Mesenchymal stem cell (in vitro differentiated cells and primary cell): ENCODE data around the gene RACGAP1.

Source experiments
- DNase-seq: peaks from one replicate; pipeline ENCODE4 v3.0.0-alpha.2; 2013
- H2AFZ ChIP-seq: one replicate; pipeline ENCODE4 v1.6.1; 2013; ENCODE audit warnings: low read depth, mild to moderate bottlenecking, control low read depth, inconsistent platforms, low read length, moderate library complexity
- H2AK5ac ChIP-seq: 2 replicates; pipeline ENCODE4 v1.6.1; 2013; ENCODE audit warnings: low read length, moderate library complexity, mild to moderate bottlenecking, inconsistent platforms; ENCODE audit not compliant: severe bottlenecking
- H2BK120ac ChIP-seq: one replicate; pipeline ENCODE4 v1.6.1; 2013; ENCODE audit warnings: low read depth, mild to moderate bottlenecking, inconsistent platforms, low read length, moderate library complexity
- H2BK12ac ChIP-seq, 2 experiments: one replicate each; pipeline ENCODE4 v1.6.1; 2013; ENCODE audit warnings: inconsistent platforms in 2 of 2, low read length in 2 of 2, mild to moderate bottlenecking in 2 of 2, moderate library complexity in 2 of 2, control low read depth in 1 of 2
- H2BK15ac ChIP-seq: one replicate; pipeline ENCODE4 v1.6.1; 2013; ENCODE audit warnings: mild to moderate bottlenecking, low read depth, inconsistent platforms; ENCODE audit not compliant: poor library complexity, severe bottlenecking
- H2BK5ac ChIP-seq: 2 replicates; pipeline ENCODE4 v1.6.1; 2013; ENCODE audit warnings: low read depth, mild to moderate bottlenecking, low read length, control low read depth, inconsistent platforms; ENCODE audit not compliant: poor library complexity, severe bottlenecking
- H3K14ac ChIP-seq, 2 experiments: one replicate each; pipeline ENCODE4 v1.6.1; 2013; ENCODE audit warnings: inconsistent platforms in 2 of 2, low read length in 2 of 2, control low read depth in 1 of 2, mild to moderate bottlenecking in 1 of 2, moderate library complexity in 1 of 2
- H3K18ac ChIP-seq, 2 experiments: one replicate each; pipeline ENCODE4 v1.6.1; 2013; ENCODE audit warnings: inconsistent platforms in 2 of 2, low read length in 2 of 2, control low read depth in 1 of 2, low read depth in 1 of 2, mild to moderate bottlenecking in 1 of 2
- H3K23ac ChIP-seq, 2 experiments: one replicate each; pipeline ENCODE4 v1.6.1; 2013; ENCODE audit warnings: inconsistent platforms in 2 of 2, low read length in 2 of 2, mild to moderate bottlenecking in 2 of 2, moderate library complexity in 2 of 2, control low read depth in 1 of 2
- H3K27ac ChIP-seq: 2 replicates; pipeline ENCODE4 v1.5.1; 2013; ENCODE audit warnings: mild to moderate bottlenecking, moderate library complexity, low read length, control low read depth, inconsistent platforms; ENCODE audit not compliant: poor library complexity, severe bottlenecking
- H3K27me3 ChIP-seq, 2 experiments: 2 replicates each; pipeline versions ENCODE4 v1.6.1 to v1.7.0; 2013; ENCODE audit warnings: low read length in 2 of 2, mild to moderate bottlenecking in 2 of 2, moderate library complexity in 2 of 2, control low read depth in 1 of 2, inconsistent platforms in 1 of 2; ENCODE audit not compliant: control insufficient read depth in 1 of 2, insufficient read depth in 1 of 2
- H3K36me3 ChIP-seq, 2 experiments: 2 replicates each; pipeline versions ENCODE4 v1.6.1 to v1.7.0; 2013; ENCODE audit warnings: low read length in 2 of 2, control low read depth in 1 of 2, inconsistent platforms in 1 of 2, low read depth in 1 of 2, mild to moderate bottlenecking in 1 of 2; ENCODE audit not compliant: insufficient read depth in 2 of 2, control insufficient read depth in 1 of 2
- H3K4ac ChIP-seq, 2 experiments: one replicate each; pipeline ENCODE4 v1.6.1; 2013; ENCODE audit warnings: inconsistent platforms in 2 of 2, low read length in 2 of 2, mild to moderate bottlenecking in 2 of 2, moderate library complexity in 2 of 2, control low read depth in 1 of 2, low read depth in 1 of 2
- H3K4me1 ChIP-seq: 2 replicates; pipeline ENCODE4 v1.6.1; 2013; ENCODE audit warnings: low read depth, low read length, control low read depth; ENCODE audit not compliant: control insufficient read depth, insufficient read depth
- H3K4me2 ChIP-seq: 2 replicates; pipeline ENCODE4 v1.6.1; 2013; ENCODE audit warnings: low read length, mild to moderate bottlenecking, inconsistent platforms; ENCODE audit not compliant: poor library complexity, severe bottlenecking
- H3K4me3 ChIP-seq, 2 experiments: 2 replicates each; pipeline versions ENCODE4 v1.5.1 to v1.7.0; 2013; ENCODE audit warnings: low read length in 2 of 2, mild to moderate bottlenecking in 2 of 2, control low read depth in 1 of 2, low read depth in 1 of 2; ENCODE audit not compliant: insufficient read depth in 1 of 2
- H3K79me1 ChIP-seq: replicated peaks from 2 replicates; pipeline ENCODE4 v1.6.1; 2013; ENCODE audit warnings: mild to moderate bottlenecking, control low read depth, low read length, inconsistent platforms; ENCODE audit not compliant: poor library complexity, severe bottlenecking
- H3K9ac ChIP-seq: 2 replicates; pipeline ENCODE4 v1.7.0; 2013; ENCODE audit warnings: mild to moderate bottlenecking, low read length, moderate library complexity
- H3K9me3 ChIP-seq: 2 replicates; pipeline ENCODE4 v1.7.0; 2013; ENCODE audit warnings: mild to moderate bottlenecking, low read length; ENCODE audit not compliant: control insufficient read depth
- H4K8ac ChIP-seq: one replicate; pipeline ENCODE4 v1.6.1; 2013; ENCODE audit warnings: inconsistent platforms, mild to moderate bottlenecking, low read length, moderate library complexity
- H4K91ac ChIP-seq: one replicate; pipeline ENCODE4 v1.6.1; 2013; ENCODE audit warnings: mild to moderate bottlenecking, low read length, inconsistent platforms
- WGBS: methylation state at CpG from one replicate; pipeline ENCODE4 v1.1.7; 2013; ENCODE audit warnings: mixed read lengths; 5-methylcytosine and 5-hydroxymethylcytosine counted together

Gene RACGAP1

GRCh38 chr12:50026691-50027090, 1.4 kb upstream of the RACGAP1 start:
- Histone ChIP-seq H2BK15ac (no peak overlapping the region), H3K79me1 (no peaks in the 10 kb centered on the region), H2AFZ (no peak overlapping the region), H3K18ac (no peak overlapping the region), H3K4me1 (no peaks in the 10 kb centered on the region), H3K27me3 (no peaks in the 10 kb centered on the region), H3K4ac (no peak overlapping the region), H3K4me3 (no peak overlapping the region), H3K9me3 (no peaks in the 10 kb centered on the region), H3K9ac (no peak overlapping the region), H2BK120ac (no peak overlapping the region), H3K27ac (no peak overlapping the region), H3K4me2 (no peak overlapping the region), H2BK12ac (no peak overlapping the region), H4K91ac (no peak overlapping the region), H3K14ac (no peak overlapping the region), H3K23ac (no peak overlapping the region), H2AK5ac (no peak overlapping the region), H4K8ac (no peak overlapping the region), H3K36me3 (no peaks in the 10 kb centered on the region), H2BK5ac (no peak overlapping the region)
- DNase-seq = no peak
- 92% methylated on average over 3 of the region's 3 CpGs for whole genome bisulfite sequencing

DNA sequence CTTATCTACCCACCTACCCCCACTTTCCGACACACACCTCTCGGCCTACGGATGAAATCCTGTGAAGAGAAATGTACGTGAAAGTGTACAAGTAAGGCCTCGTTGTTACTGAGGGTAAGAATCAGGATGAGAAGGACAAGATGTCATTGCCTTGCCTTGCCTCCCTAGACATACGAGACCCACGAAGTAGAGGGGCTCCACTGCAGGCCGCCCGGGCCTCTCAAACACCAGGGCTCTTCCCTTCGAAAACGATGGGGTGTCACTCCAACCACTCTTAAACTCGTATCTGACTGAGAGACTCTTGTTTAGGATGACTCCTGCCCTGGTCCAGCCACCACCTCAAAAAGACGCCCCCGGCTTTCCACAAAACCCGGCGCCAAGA, 498 bp downstream of the RACGAP1 start:
- Histone ChIP-seq H3K27ac (no peak overlapping the region), H3K14ac (no peak overlapping the region), H3K4me1 (no peaks in the 10 kb centered on the region), H3K27me3 (no peaks in the 10 kb centered on the region), H2AFZ (peak overlapping the region; percentile 83), H2BK120ac (no peak overlapping the region), H2BK5ac (no peak overlapping the region), H3K23ac (peak overlapping the region in 1 of 2 experiments; percentile 90), H3K79me1 (no peaks in the 10 kb centered on the region), H2BK12ac (no peak overlapping the region), H2AK5ac (no peak overlapping the region), H3K9me3 (no peaks in the 10 kb centered on the region), H3K4me3 (peak overlapping the region; percentile 96 to 98), H2BK15ac (no peak overlapping the region), H3K36me3 (no peaks in the 10 kb centered on the region), H3K4ac (no peak overlapping the region), H4K8ac (no peak overlapping the region), H3K18ac (peak overlapping the region in 1 of 2 experiments; percentile 44), H3K9ac (peak overlapping the region; percentile 91), H4K91ac (no peak overlapping the region), H3K4me2 (peak overlapping the region; percentile 86)
- peak; percentile 46 for DNase-seq
- WGBS = under 1% methylated on average over 15 of the region's 16 CpGs

- 79% methylated on average over 4 of the region's 8 CpGs for WGBS
- Histone ChIP-seq H3K4me1 (no peaks in the 10 kb centered on the region), H4K91ac (no peak overlapping the region), H2AK5ac (no peak overlapping the region), H3K4ac (no peak overlapping the region), H3K9me3 (no peaks in the 10 kb centered on the region), H3K18ac (no peak overlapping the region), H3K23ac (no peak overlapping the region), H3K27ac (no peak overlapping the region), H3K4me2 (no peak overlapping the region), H2BK5ac (no peak overlapping the region), H3K9ac (peak overlapping the region; percentile 91), H3K27me3 (no peaks in the 10 kb centered on the region), H3K79me1 (no peaks in the 10 kb centered on the region), H3K14ac (no peak overlapping the region), H2AFZ (no peak overlapping the region), H2BK15ac (no peak overlapping the region), H2BK120ac (no peak overlapping the region), H4K8ac (no peak overlapping the region), H3K36me3 (no peaks in the 10 kb centered on the region), H3K4me3 (peak overlapping the region in 1 of 2 experiments; percentile 98), H2BK12ac (no peak overlapping the region)
- DNase-seq = no peak
Measured at GRCh38 chr12:50024227-50024626, 1.1 kb downstream of the RACGAP1 start.

GRCh38 chr12:50022903-50023302, 2.4 kb downstream of the RACGAP1 start:
- Histone ChIP-seq H2AFZ (no peak overlapping the region), H3K27me3 (no peaks in the 10 kb centered on the region), H2BK5ac (no peak overlapping the region), H3K23ac (no peak overlapping the region), H3K9me3 (no peaks in the 10 kb centered on the region), H2BK120ac (no peak overlapping the region), H3K14ac (no peak overlapping the region), H2AK5ac (no peak overlapping the region), H3K9ac (no peak overlapping the region), H3K79me1 (no peaks in the 10 kb centered on the region), H3K4ac (no peak overlapping the region), H3K27ac (no peak overlapping the region), H2BK12ac (no peak overlapping the region), H3K4me1 (no peaks in the 10 kb centered on the region), H3K4me2 (no peak overlapping the region), H2BK15ac (no peak overlapping the region), H3K36me3 (no peaks in the 10 kb centered on the region), H4K91ac (no peak overlapping the region), H3K18ac (no peak overlapping the region), H4K8ac (no peak overlapping the region), H3K4me3 (no peak overlapping the region)
- no peak for DNase-seq
- WGBS = 83% methylated on average over 1 of the region's 1 CpG
